Activated effector memory CD4-positive, alpha-beta T cell treated with anti-CD3 and anti-CD28 coated beads, Interleukin-2, amount 50 U/mL, for 16 hours (primary cell): ENCODE measurements around the gene PPID.
"Not testable (repeated sequence)": the region's sequence is repeated elsewhere in the genome, so short reads cannot be mapped to it uniquely, and the experiment has no call there.

Source experiments
- DNase-seq: peaks from one replicate; pipeline ENCODE4 v3.0.0-alpha.2; 2020

PPID gene

DNA sequence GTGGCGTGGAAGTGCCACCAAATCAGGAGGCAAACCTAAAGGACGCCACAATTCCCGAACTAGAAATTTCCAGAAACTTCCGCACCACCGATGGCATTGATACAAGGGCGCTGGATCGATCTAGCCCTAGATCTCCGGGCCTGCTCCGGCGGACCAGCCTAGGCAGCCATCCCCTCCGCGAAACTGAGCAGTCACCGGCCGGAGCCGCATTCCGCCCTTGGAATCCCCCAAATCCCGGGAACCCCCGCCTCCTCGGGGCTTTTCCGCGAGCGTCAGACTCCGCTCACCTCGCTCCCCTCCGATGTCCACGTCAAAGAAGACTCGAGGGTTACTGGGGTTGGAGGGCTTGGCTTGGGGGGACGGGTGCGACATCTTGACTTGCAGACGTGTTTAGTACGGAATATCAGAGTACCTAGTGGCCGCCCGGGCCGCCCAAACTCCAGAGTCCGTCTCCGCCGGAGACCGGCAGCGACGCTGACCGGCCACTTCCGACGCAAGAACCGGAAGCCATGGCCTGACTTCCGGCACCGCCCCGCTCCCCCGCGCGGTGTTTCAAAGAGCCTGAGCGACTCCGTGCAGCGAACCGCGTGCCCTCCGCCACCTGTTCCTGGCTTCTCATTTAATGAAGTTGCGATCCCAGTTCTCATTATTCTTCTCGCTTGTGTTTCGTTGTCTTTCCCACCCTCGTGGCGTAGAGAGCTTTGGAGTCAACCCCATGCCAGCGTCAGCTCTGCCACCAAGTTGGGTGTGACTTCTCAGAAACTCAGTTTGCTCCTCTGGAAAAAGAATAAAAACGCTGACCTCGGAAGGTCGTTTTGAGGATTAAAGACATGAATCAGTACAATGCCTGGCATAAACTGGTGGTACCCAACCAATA is at the start of gene PPID:
Gene PPID (minus strand): TSS at position 480 of the 877 bp plus-strand sequence. CDS start 108 bp downstream, at position 372.
- DNase-seq, result peak; percentile 94

DNA sequence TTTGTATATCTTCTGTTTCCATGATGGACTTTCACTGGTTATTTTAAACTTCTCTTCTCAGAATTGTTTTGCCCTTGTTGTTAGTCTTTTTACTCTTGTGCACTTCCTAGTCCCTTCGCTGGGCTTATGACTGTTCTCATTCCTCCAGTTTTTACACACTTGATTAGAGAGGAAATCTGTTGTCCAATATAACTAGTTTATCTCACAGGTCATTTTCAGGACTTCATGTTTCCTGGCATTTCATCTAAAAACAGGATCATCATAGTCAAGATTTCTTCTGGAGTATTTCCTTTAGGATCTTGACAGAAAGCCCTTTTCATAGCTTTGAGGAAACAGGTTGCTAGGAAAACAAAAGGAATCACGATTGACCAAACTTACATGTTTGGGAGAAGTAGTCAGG is 48.6 kb upstream of the PPID start:
- no peak for DNase-seq

DNA sequence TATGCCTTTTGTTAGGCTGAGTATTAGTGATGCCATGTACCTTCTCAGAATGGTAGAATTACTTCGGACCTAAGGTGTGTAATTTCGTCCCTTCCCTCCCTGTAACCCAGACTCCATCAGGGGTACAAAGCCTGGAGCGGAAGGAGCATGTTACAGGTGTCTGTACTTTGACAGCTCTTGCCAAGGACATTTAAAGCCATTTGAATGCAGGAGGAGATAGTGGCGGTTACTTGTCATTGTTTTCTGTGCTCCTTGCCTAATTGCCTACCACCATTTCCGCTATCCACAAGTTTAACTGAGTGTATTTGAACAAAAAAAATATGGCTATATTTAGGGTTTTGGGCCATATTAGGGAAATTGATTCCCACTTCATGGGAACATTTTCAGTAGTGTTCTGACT is 47.5 kb upstream of the PPID start:
- no peak for DNase-seq

DNA sequence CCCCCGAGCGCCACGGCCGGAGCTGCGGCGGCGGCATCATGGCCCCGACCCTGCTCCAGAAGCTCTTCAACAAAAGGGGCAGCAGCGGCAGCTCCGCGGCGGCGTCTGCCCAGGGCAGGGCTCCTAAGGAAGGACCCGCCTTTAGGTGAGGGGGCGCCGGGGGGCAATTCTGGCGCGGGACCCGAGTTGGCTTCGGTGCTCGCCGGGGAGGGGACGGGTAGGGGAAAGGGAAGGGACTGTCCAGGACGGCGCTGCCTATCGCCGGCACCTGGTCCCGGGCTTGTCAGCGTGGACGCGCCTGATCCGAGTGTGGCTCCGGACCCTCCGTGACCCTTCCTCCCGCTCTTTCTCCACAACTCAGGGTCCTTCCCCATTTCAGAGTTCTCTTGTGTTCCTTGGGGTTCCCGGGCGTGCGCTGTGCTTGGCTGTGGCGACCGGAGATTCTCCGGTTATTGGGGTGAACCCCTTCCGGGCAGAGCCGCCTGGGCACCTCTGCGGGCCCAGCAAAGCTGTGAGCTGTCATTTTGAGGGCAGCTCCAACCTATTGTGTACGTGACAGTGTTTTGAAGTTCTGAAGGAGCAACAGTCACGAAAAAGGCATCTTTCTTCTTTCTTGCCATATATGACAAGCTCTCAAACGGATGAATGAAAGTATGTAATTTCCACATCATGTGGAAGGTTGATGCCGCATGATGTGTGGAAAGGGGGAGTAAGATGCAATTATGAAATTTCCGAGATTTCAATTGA is 46.2 kb upstream of the PPID start:
- peak; percentile 78 for DNase-seq

DNA sequence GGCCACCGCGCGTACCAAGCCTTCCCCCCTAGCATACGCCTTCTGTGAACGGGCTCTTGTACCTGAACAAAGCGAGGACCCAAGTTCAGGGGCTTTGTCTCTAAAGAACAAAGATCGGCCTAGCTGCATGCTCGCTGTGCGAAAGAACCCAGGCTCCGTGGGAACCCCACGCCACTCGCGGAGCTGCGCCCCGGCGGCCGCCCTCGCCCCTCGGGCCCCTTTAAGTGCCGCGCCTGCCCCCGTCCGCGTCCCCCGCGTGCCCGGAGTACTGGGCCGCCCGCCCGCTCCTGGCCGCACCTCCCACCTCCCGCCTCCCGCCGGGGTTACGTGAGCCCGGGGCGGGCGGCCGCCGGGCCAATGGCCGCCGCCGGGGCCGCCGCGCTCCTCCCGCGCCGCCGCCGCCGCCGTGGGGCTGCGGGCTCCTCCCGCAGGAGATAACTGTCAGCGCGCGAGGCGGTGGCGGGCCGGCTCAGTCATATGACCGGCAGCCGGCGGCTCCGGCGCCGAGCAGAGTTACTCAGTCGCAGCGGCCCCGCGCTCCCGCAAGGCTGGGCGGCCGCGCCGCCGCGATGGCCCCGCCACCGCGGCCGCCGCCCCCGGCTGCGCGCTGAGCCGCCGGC is 45.5 kb upstream of the PPID start, which contains the start of gene FNIP2:
Gene FNIP2 (plus strand): TSS at position 472 of the 620 bp plus-strand sequence. CDS start 187 bp downstream, outside the sequence.
- DNase-seq, result peak; percentile 90

DNA sequence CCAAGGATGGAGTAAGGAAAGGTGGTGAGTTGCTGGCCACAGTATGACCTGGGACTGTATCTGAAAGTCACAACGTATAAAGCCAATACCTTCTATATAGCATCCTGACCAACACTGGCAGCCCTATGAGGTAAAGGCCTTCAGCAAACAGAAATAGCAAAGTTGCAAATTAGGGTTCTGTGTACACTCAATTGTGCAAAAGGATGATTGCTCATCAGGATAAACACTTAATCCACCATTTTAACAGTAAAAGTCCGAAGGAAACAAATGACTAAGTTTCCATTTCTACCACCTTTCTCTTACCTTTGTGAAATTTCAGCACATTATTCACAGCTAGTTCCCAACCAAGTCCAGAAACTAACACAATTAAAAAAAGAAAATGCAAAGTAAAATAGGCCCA is 44.3 kb upstream of the PPID start:
- DNase-seq, result no peak

DNA sequence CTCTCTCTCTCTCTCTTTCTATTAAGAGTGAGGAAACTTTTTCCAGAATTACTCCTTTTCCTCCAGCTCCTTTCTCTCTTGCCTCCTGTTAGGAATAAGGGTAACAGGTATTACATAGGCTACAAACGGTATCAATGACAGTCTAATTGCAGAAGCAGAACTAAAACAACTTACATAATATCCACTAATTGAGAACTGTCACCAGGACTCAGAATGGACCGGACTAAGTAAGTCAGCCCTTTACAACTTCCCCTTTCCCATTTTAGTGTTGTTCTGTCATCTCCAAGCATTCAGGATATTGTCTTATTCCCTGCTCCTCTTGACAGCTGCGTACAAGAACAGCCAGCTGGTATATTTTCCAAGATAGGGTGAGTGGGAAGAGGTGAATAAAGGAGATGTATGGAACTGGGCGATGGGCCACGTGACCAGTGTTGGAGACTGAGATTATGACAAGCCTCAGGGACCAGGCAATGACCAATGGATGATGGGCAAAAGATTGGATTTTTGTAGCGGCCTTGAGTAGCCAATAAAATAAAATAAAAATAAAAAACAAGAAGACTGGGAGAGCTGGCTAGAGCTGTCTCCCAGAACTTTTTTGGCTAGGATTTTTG is 43.3 kb upstream of the PPID start:
- no peak for DNase-seq

DNA sequence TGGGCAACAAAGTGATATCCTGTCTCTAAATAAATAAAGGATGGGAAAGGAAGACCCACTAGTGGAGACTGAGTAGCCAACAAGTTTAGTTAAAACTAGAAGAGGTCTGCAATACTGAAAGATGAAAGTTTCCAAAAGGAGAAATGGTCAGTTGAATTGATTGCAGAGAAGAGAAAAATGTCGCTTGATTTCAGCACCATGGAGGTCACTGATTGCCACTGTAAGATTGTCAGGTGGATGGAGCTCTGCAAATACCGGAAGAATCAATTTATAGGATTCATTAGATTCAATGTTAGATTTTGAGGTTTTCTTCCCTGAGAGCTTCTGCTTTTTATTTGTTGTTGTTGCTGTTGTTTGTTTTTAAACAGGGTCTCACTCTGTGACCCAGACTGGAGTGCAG is 40.3 kb upstream of the PPID start:
- no peak for DNase-seq

DNA sequence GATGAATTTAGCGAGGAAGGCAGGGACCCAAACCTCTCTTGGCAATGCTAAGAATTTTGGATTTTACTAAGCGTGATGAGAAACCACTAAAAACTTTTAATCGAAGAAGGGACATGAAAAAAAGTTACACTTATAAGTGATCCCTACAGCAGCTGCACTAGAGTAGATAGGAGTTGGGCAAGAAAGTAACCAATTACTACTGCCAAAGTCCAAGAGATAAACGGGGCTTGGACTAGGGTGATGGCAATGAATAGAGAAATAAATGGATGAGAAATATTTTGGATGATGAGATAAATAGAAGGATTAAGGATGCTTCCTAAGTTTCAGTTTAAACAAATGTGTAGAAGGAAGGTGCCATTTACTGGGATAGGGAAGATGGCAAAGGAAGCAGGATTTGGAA is 39.4 kb upstream of the PPID start:
- no peak for DNase-seq

DNA sequence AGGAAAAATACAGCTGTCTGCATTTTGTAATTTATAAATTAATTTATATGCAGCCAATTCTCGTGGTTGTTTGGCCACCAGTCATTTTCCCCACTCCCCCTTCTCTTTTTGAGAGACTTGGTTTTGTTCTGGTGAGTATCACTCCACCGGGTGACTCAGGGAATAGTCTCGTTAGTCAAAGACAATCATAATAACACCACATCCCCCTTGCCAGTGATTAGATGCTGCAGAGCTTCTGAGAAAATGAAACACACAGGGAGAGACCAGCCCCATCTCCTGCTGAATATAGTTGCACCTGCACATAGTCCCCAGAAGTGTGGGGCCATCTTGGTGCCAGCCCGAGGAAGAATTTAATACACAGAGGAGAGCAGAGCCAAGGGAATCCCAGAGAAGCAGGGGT is 37.7 kb upstream of the PPID start:
- no peak for DNase-seq

DNA sequence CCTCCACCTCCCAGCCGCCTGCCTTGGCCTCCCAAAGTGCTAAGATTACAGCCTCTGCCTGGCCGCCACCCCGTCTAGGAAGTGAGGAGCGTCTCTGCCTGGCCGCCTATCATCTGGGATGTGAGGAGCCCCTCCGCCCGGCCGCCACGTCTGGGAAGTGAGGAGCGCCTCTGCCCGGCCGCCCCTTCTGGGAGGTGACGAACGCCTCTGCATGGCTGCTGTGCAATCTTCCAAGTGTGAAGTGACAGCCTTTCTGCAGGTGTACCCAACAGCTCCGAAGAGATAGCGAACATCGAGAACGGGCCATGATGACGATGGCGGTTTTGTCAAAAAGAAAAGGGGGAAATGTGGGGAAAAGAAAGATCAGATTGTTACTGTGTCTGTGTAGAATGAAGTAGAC is 36.3 kb upstream of the PPID start:
- not testable (repeated sequence) for DNase-seq

DNA sequence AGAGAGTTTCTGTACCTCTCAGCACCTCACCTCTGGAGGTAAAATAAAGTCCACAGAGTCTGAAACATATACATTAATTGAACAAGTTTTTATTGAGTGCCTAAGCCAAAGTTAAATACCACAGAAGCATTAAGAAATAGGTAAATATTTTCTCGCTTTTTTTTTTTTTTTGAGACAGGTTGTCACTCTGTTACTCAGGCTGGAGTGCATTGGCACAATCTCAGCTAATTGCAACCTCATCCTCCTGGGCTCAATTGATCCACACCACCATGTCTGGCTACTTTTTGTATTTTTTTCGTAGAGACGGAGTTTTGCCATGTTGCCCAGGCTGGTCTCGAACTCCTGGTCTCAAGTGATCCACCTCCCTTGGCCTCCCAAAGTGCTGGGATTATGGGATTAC is 35.5 kb upstream of the PPID start:
- no peak for DNase-seq

DNA sequence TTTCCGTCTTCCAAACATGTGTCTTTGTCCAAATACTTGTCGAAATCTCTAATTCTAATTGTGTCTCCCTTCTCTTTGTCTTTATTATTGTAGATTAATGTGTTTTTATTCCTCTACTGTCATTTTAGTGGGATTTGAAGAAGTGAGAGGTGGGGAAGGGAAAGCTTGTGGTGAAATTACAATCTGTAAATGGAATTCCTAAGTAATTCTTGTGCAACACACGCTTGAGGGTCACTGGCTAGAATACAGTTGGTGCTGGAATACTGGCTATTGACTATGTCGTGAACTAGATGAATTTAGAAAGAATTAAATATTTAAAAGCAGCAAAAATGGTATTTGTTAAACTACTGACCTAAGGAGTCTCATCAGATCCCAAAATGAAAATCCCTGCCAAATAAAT is 34.9 kb upstream of the PPID start:
- DNase-seq, result no peak

DNA sequence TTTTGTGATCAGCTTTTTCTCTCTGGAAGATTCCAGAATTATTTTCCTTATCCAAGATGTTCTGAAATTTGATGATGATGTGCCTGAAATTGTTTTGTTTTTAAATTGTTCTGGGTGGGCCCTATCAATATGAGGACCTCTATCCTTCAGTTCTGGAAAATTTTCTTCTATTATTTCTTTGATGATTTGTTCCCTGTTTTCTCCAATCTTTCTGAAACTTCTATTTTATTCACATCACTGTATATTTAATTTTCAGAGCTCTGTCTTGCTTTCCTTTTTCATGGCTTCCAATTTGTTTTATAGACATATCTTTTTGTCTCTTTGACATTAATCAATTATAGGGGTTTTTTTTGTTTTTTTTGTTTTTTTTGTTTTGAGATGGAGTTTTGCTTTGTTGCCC is 33.4 kb upstream of the PPID start:
- DNase-seq, result no peak

DNA sequence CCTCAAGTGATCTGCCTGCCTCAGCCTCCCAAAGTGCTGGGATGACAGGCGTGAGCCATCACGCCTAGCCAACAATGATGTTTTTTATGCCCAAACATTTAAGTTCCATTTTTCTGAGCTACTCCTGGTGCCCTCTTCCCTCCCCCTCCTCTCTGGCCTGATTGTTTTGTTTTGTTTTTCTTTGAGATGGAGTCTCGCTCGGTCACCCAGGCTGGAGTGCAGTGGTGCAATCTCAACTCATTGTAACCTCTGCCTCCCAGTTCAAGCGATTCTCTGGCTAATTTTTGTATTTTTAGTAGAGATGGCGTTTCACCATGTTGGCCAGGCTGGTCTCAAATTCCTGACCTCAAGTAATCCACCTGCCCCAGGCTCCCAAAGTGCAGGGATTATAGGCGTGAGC is 32.6 kb upstream of the PPID start:
- not testable (repeated sequence) for DNase-seq

DNA sequence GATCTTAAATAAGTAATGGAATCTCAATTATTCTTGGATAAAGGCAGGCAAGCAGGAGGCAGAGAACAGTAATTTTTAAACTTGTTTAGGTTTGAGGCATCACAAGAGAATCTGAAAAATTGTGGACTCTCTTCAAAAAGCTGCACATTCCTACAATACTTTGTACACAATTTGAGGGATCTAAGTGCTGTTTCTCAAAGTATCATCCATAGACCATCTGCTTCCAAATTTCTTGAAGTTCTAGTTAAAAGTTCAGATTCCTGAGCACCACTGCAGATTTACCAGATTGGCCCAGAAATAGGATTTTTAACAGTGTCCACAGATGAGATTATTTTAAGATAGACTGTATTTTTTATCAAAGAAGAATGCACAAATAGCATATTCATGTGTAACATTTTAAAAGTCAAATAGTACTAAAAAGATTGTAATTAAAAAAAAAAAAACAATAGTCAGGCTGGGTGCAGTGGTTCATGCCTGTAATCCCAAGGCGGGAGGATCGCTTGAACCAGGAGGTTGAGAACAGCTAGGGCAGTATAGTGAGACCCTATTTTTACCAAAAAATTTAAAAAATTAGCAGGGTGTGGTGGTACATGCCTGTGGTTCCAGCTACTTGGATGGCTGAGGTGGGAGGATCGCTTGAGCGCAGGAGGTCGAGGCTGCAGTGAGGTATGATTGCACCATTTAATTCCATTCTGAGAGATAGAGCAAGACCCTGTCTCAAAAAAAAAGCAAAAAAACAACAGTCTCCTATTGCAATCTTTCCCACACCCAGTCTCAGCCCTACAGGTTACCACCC is 31.4 kb upstream of the PPID start:
- no peak for DNase-seq

DNA sequence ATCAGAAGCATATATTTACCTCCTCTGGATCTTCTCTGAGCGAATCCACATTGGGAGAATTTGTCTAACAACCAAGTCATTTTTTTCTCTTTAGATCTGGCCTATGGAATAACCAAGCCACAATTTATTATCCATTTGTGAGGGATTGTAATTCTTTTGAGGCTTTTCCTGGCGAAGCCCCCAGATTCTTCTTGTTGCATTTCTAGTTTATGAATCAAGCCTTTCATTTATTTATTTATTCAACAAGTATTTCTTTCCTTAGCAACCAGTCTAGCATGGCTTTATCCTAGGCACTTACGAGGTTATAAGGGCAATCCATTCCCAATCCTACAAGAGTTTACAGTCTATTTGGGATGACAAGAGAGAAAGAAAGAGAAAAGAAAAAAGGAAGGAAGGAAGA is 27.2 kb upstream of the PPID start:
- no peak for DNase-seq

DNA sequence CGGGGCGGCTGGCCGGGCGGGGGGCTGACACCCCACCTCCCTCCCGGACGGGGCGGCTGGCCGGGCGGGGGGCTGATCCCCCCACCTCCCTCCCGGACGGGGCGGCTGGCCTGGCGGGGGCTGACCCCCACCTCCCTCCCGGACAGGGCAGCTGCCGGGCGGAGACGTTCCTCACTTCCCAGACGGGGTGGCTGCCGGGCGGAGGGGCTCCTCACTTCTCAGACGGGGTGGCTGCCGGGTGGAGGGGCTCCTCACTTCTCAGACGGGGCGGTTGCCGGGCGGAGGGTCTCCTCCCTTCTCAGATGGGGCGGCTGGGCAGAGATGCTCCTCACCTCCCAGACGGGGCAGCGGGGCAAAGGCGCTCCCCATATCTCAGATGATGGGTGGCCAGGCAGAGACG is 23.3 kb upstream of the PPID start:
- DNase-seq, result not testable (repeated sequence)

DNA sequence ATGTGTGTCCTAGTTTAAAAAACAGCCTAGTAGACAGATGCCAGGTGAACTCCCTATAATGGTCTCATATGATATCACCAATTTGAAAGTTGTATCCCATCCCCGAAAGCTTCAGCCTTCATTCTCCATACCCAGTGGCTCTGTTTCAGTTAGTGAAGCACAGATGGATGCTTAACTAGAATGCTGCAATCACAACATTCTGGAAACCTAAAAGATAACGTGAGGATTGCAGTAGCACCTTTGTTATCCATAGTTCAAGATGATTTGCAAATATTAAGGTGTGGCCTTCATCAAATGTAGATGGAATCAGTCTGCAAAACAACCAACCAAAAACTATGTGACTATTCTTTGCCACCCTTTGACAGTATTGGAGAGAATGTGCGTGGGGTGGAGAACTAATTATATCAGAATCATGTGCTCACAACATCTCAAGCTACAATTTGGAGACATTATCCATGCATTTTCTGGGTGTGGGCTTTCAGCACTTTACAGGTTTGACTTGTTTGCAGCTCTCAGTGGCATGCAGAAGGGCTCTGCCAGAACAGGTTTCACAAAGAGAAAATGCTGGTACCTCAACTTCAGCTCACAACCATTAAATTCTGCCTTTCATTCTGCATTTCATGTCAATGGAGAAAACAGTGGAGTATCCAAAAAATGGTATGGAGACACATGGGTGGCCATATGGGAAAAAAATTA is 18.3 kb upstream of the PPID start:
- DNase-seq, result no peak

DNA sequence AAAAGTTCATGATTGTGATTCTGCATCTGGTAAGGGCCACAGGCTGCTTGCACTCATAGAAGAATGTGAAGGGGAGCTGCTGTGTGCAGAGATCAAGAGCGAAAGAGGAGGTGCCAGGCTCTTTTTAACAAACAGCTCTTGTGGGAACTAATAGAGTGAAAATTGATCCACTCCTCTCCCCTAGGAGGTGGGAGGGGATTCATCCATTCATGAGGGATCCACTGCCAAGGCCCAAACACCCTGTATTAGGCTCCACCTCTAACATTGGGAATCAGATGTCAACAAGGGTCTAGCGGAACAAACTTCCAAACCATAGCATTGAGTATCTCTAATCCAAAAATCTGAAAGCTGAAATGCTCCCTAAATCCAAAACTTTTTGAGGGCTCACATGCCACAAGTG is 16.4 kb upstream of the PPID start:
- DNase-seq, result no peak

DNA sequence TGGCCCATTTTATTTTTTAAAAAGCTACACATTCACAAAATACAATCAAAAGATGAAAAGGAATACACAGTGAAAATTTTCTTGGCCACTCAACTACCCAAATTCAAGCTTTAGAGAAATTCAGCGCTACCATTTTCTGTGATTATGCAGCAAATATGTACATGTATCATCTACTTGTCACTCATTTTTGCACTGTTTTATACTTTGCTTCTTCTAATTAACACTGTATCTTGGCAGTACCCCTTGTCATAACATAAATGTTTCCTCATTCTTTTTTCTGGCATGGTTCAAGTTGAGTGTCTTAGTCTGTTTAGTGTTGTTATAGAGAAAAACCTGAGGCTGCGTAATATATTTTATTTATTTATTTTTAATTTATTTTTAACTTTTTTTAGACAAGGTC is 15.7 kb upstream of the PPID start:
- no peak for DNase-seq
